ENCODE data around the gene RAPGEF6. TPM values are rescaled to one million over a fixed set of nuclear protein-coding genes. Genes with fewer than 3 reads are reported as not detected.
A peak's percentile ranks its signal among the peaks of the same experiment; 100 is the strongest.
"Not testable (repeated sequence)": the region's sequence is repeated elsewhere in the genome, so short reads cannot be mapped to it uniquely, and the experiment has no call there.

RAPGEF6 gene
- total and polyA plus RNA-seq, 8 donors: 18.2 to 23.7 (median 20.1) TPM

- H3K36me3 ChIP-seq: peaks cover 3 to 45% of the 10 kb centered on the region in 2 donors
- peak; percentile 78 for ATAC-seq
- TF ChIP-seq, protein P1, sequence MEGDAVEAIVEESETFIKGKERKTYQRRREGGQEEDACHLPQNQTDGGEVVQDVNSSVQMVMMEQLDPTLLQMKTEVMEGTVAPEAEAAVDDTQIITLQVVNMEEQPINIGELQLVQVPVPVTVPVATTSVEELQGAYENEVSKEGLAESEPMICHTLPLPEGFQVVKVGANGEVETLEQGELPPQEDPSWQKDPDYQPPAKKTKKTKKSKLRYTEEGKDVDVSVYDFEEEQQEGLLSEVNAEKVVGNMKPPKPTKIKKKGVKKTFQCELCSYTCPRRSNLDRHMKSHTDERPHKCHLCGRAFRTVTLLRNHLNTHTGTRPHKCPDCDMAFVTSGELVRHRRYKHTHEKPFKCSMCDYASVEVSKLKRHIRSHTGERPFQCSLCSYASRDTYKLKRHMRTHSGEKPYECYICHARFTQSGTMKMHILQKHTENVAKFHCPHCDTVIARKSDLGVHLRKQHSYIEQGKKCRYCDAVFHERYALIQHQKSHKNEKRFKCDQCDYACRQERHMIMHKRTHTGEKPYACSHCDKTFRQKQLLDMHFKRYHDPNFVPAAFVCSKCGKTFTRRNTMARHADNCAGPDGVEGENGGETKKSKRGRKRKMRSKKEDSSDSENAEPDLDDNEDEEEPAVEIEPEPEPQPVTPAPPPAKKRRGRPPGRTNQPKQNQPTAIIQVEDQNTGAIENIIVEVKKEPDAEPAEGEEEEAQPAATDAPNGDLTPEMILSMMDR (IDR thresholded peaks at IDR 0.05): no peak
- H3K27ac ChIP-seq: no peak overlapping the region
- no peaks in the 10 kb centered on the region for H3K27me3 ChIP-seq
- H3K4me1 ChIP-seq: peaks cover 0 to 11% of the 10 kb centered on the region in 2 donors
- intact Hi-C loops (cut with DNase I): no loop called here
- no peak for DNase-seq
- no peaks in the 10 kb centered on the region for H3K9me3 ChIP-seq
- H3K4me3 ChIP-seq: no peak overlapping the region
Observed at GRCh38 chr5:131495536-131496399, 139.3 kb downstream of the RAPGEF6 start.

DNA sequence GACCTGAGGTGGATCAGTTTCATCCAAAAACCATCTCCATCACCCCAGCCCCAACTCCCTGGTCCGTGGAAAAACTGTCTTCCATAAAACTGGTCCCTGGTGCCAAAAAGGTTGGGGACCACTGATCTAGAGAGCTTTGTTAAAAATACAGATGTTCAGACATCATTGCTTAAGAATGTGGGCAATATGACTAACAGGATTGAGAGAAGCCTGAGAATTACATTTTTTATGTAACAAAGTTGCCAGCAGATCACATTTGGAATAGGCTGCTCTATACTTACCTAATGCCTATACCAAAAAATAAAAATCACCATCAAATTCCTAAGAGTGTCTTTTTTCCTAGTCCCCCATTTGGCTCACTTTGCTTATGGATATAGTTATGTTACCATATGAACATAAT is 143.3 kb downstream of the RAPGEF6 start:
- no peaks in the 10 kb centered on the region for H3K27me3 ChIP-seq
- TF ChIP-seq, protein P1 (IDR thresholded peaks at IDR 0.05): no peak
- ATAC-seq (no peak), DNase-seq (no peak)
- no peak overlapping the region for H3K4me3 ChIP-seq
- peaks cover 0 to 39% of the 10 kb centered on the region in 2 donors for H3K36me3 ChIP-seq
- peaks cover 0 to 11% of the 10 kb centered on the region in 2 donors for H3K4me1 ChIP-seq
- no peak overlapping the region for H3K27ac ChIP-seq
- intact Hi-C loops (cut with DNase I): no loop called here
- peaks cover 0 to 5% of the 10 kb centered on the region in 2 donors for H3K9me3 ChIP-seq

DNA sequence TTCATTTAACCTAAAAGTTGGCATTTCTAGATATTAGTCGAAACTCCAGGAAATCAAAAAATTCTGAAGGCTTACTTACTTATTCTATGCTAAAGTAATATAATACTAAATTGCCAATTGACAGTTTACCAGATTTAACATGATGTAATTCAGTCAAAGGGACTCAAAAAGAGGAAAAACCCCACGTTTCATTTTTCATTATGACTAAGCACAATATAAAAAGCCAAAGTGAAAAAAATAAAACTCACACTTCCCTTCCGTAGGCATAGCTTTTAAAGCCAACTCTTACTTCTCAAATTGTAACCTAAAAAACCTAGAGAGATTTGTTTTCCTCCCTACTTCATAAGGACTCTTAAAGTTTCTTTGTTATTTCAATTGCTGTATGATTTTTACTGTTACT is 146.6 kb downstream of the RAPGEF6 start:
- H3K9me3 ChIP-seq: peaks cover 0 to 5% of the 10 kb centered on the region in 2 donors
- ATAC-seq (peak; percentile 29), DNase-seq (peak in 1 of 4 donors; percentile 3)
- H3K27me3 ChIP-seq: no peaks in the 10 kb centered on the region
- peaks cover 0 to 29% of the 10 kb centered on the region in 2 donors for H3K36me3 ChIP-seq
- H3K27ac ChIP-seq: peak overlapping the region in 1 of 2 donors; percentile 70
- TF ChIP-seq, protein P1 (IDR thresholded peaks at IDR 0.05): no peak
- H3K4me3 ChIP-seq: no peak overlapping the region
- intact Hi-C loops (cut with DNase I): no loop called here
- H3K4me1 ChIP-seq: peaks cover 0 to 13% of the 10 kb centered on the region in 2 donors

GRCh38 chr5:131487371-131487770 is 147.7 kb downstream of the RAPGEF6 start:
- DNase-seq; H3K9me3 ChIP-seq; ATAC-seq; H3K27ac ChIP-seq; H3K4me3 ChIP-seq; H3K27me3 ChIP-seq; intact Hi-C loops (cut with DNase I): not testable (repeated sequence)
- Histone ChIP-seq H3K36me3 (peaks cover 0 to 21% of the 10 kb centered on the region in 2 donors), H3K4me1 (peaks cover 0 to 13% of the 10 kb centered on the region in 2 donors)

GRCh38 chr5:131482617-131483016 is 152.4 kb downstream of the RAPGEF6 start:
- ATAC-seq: no peak
- DNase-seq: no peak
- Histone ChIP-seq H3K9me3 (peaks cover 0 to 3% of the 10 kb centered on the region in 2 donors), H3K4me3 (no peak overlapping the region), H3K4me1 (peaks cover 0 to 6% of the 10 kb centered on the region in 2 donors), H3K27me3 (no peaks in the 10 kb centered on the region), H3K27ac (no peak overlapping the region), H3K36me3 (peaks cover 0 to 31% of the 10 kb centered on the region in 2 donors)
- TF ChIP-seq, protein P1 (IDR thresholded peaks at IDR 0.05): no peak
- intact Hi-C loops (cut with DNase I): no loop called here

Measured in left lung (tissue), 10 donors.